HG02610 (cell line): ENCODE results near the gene CDYL.

ENCODE experiments used
- ATAC-seq: cut with Tn5 transposase; IDR thresholded peaks from one replicate; pipeline ENCODE4 v1.9.1; 2021; ENCODE audit warnings: mild to moderate bottlenecking, moderate library complexity; ENCODE audit not compliant: unreplicated experiment

Gene CDYL

GRCh38 chr6:4872841-4873240 lies 96.6 kb downstream of the CDYL start:
- no peak for ATAC-seq

DNA sequence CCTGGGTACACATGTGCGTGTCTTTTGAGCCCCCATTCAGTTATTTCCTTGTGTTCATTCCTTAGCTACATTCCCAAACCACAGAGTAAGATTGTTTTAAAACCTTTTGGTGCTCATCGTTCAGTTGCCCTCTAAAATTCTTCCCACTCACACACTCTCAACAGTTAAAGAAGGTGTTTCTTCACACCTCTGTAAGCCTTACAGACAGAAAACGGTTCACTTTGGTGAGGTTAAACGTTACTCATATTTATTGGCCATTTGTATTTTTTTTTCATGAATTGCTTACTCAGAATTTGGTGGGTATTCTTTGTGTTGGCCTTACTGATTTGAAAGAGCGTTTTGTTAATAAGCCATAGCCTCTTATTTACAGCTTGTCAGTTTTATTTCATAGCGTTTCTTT lies 97.7 kb downstream of the CDYL start:
- ATAC-seq, result no peak

DNA sequence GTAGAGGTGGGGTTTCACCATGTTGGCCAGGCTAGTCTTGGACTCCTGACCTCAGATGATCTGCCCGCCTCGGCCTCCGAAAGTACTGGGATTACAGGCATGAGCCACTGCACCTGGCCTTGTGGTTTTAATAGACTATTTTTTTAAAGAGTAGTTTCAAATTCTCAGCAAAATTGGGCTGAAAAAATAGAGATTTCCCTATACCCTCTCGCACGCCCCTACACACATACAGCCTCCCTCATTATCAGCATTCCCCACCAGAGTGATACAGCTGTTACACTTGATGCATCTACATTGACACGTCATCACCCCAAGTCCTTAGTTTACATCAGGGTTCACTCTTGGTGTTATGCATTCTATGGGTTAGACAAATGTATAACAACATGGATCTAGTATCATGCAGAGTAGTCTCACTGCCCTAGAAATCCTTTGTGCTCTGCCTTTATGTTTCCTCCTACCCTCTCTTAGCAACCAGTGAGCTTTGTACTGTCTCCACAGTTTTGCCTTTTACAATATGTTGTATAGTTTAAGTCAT lies 103.6 kb downstream of the CDYL start:
- ATAC-seq, result peak; percentile 82

DNA sequence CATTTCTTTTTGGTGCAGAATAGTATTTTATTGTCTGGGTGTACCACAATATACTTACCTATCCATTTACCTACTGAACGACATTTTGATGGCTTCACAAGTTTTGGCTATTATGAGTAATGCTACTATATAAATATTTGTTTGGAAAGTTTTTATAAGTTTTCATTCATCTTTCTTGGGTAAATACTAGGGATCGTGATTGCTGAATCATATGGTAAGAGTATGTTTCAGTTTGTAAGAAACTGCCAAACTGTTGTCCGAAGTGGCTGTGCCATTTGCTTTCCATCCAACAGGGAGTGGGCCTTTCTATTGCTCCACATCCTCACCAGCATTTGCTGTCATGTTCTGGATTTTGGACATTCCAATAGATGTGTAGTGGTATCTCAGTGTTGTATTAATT lies 104.2 kb downstream of the CDYL start:
- no peak for ATAC-seq

DNA sequence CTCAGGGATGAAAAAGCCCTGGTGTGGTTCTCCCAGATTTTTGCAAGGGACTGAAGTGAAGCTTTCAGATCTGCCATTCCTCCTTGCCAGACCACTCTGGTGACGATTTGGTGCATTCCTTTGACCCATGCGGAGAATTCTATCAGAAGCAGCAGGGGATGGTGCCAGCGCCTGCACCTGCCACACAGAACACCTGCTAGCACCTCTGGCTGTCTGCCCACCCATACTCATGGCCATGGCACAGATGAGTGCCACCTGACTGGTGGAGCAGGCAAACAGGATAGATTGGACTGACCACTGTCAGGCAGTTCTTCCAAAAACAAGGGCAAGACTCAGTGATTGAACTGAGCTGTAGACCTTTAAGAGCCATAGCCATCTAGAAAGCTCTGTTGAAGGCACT lies 107.1 kb downstream of the CDYL start:
- ATAC-seq, result no peak

GRCh38 chr6:4884646-4885340 lies 108.6 kb downstream of the CDYL start:
- ATAC-seq, result peak; percentile 42

DNA sequence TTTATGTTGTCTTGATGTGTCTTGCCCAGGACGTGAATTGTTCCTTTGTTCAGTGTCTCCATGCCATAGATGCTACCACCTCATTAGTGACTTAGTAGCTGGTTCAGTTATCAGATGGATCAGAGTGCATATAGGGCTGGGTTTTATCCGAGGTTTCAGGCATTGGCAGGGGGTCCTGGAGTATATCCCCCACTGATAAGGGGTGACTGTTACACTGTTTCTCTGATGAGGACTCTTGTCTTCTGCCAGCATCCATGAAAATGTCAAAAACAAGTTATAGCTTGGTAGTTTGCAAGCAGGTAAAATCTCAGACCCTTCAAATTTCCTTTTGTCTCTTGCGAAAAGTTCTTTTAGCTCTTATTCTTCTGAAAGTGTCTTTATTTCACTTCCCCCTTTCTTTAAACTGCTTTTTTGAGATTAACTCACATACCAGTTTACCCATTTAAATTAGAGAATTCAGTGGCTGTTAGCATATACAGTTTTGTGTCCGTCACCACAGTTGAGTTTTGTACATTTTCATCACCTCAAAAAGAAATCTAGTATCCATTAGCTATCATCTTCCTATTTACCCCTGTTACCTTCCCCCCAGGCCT lies 109.2 kb downstream of the CDYL start:
- no peak for ATAC-seq

DNA sequence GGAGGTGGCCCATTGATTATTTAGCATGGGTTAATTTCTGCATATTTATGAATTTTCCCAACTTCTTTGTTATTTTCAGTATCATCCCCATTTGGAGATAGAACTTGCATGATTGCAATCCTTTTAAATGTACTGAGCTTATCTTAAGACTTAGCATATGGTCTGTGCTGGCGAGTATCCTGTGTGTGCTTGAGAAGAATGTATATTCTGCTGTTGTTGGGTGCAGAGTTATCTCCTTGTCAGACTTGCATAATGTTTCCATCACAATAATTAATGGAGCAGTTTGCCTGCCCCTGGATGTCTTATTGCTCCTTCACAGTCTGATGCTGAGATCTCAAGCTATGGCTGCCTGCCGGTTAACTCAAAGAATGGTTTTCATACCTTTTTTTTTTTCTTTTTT lies 112.6 kb downstream of the CDYL start:
- ATAC-seq, result no peak

DNA sequence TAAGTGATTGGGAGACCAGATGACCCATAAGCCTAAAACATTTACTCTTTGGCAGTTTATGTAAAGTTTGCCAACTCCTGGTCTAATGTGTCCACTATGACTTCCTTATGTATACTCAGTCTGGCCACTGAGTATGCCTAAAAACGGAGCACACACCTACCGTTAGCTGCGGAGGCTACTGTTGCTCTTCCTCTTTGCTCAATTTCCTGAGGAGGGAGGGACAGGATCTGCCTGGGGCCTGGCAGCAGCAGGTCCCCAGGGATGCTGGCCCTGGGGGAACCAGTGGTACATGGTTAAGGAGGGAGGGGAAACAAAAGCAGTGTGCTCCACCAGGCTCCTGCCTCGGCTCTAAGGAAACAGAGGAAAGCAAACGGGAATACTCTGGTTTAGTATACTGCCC lies 113.5 kb downstream of the CDYL start:
- no peak for ATAC-seq

DNA sequence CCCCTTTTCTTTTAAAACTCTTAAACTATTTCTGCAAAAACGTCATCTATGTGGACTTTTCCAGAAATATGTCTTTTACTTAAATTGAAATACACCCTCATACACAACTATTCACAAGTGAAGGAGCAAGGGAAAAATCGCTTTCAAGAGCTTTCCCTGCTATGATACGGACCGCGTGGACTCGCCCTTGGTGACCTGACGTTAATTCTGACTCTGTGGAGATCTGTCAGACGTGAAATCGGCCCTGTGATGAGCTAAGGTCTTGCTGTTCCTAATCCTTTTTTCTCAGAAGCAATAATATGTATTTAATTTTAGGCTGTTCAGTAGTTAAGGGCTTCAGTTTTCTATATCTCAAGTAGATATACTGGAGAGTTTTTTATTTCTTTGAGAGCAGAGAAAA lies 114.0 kb downstream of the CDYL start:
- ATAC-seq, result no peak

DNA sequence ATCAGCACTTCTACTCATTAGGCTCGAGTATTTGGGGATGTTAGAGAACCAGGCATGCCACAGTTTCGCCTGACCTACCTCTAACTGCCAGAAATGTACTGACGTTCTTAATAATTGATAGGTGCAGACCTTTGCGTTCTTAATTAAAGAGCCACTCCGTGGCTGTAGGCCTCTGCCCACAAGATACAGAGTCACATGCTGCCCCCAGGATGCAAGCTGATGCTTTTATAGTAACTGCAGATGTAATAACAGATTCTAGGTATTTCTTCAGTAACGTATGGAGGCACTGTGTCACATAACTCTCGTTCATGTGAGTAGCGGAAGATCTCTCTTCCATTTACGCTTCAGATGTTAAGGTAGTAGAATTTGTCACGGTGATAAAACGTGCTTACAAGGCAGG lies 114.4 kb downstream of the CDYL start:
- no peak for ATAC-seq

- ATAC-seq, result no peak
Measured at GRCh38 chr6:4891141-4891540, 114.9 kb downstream of the CDYL start.

DNA sequence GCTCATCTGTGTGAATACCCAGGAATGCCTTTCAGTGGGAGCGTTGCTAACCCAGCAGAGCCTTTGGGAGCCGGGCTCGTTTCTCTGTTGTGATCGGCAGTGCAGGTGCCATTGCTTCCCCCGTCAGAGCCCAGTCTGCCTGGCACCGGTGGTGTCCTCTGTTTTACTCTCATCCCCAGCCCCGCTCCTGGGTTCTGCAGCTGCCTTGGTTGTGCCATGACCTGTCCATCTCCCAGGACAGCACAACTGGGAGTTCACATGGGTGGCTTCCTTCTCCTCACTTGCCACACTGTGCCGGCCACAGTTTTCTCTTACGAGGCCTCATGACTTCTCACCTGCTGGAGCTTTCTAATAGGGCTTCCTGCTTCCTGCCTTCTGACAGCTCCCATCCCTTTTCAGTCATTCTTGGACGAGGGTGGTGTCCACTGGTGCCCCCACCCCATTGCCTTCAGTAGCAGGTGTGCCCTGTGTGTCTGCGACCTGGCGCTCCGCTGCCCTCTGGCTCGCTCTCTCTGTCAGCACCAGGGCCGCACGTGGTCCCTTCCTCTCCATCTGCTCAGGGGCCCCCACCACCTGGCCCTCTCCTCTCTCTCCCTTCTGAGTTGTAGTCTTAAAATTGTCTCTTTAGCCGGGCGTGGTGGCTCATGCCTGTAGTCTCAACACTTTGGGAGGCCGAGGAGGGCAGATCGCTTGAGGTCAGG lies 116.7 kb downstream of the CDYL start:
- ATAC-seq, result no peak

GRCh38 chr6:4894049-4894448 lies 117.8 kb downstream of the CDYL start:
- ATAC-seq, result no peak

DNA sequence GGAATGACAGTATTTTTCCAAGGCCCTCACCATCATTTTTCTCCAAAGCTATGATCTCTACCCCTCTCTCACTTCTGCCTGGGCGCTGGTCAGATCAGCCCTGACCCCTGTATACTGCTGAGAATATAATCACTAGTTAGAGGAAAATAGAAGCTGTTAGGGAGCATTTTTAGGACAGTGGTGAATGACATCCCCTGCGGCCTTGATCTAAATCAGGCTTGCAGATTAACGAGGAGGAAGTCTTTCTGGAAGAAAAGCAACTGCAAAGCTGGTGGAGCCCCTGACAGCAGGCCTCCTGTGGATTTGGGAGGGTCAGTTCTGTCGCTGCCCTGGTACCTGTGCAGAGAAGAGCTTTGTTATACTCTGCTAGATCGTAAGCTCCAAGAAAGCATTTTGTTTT lies 119.8 kb downstream of the CDYL start:
- ATAC-seq, result no peak

- ATAC-seq, result no peak
Measured at GRCh38 chr6:4896401-4896800, 120.2 kb downstream of the CDYL start.

DNA sequence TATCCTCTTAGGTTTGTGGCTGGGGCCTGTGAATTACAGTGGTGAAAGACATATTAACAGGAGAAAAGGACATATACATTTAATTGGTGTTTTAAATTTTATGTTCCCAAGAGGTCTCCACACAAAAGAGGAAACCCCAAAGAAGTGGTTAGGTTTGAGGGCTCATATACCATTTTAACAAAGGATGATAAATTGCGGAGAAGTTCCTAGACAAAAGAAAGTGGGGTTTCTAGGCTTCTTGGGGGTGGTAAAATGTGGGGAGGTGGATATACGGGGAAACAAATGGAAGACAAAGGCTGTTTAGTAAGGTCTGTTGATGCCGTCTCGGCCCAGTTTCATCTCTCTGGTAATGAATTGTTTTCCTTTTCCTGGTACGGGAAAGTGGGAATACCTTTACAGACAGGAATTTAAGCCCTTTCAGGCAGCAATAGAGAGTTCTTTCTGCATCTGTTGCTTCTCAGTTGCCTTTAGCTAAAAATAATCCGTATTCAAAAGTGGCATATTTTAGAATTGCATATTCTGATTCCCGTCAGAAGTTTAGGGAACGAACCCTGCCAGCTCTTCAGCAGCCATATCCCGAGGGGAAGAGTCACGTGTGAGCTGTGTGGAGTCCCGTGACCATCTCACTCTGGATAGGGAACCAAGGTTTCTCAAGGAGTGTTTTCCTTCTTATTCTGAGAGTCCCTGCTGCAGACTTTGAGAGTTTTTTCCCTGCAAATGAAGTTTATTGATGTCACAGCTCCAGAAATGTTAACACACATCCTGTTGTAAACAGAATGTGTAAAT lies 123.2 kb downstream of the CDYL start:
- no peak for ATAC-seq

- peak; percentile 52 for ATAC-seq
Measured at GRCh38 chr6:4901386-4902061, 125.3 kb downstream of the CDYL start.

- ATAC-seq, result no peak
Measured at GRCh38 chr6:4902363-4902762, 126.2 kb downstream of the CDYL start.

DNA sequence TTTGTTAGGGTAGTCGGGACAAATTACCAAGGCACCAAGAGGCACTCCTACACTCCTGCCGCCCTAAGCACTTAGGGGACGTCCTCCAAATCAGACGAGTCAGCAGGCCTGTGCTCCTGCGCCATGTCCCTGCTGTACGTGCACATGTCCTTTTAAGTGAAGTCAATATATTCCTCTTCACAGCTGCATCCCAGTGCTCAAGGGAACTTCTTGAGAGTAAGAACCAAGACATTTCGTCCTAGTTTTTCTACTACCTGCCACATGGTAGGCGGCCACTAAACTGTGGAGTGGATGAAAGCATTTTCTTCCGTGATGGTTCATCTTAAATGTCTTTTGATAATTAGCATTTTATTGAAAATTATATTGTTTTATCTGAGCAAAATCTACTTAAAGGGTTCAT lies 126.9 kb downstream of the CDYL start:
- no peak for ATAC-seq
